ENCODE data around the gene C12orf54.
"Not testable (repeated sequence)": the region's sequence is repeated elsewhere in the genome, so short reads cannot be mapped to it uniquely, and the experiment has no call there.

The C12orf54 gene

DNA sequence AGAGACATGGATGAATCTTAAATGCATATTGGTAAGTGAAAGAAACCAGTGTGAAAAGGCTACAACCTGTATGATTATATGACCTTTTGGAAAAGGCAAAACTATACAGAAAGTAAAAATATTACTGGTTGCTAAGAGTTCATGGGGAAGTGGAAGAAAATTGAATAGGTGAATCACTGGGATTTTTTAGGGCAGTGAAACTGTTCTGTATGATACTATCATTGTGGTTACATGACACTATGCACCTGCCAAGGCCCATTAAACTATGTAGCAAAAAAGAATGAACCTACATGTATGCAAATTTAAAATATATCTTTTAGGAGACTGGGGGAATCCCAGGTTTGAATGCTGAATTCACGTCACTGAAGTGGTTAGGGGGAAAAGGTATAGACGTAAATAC lies 30.6 kb downstream of the C12orf54 start:
- no peak for DNase-seq

DNA sequence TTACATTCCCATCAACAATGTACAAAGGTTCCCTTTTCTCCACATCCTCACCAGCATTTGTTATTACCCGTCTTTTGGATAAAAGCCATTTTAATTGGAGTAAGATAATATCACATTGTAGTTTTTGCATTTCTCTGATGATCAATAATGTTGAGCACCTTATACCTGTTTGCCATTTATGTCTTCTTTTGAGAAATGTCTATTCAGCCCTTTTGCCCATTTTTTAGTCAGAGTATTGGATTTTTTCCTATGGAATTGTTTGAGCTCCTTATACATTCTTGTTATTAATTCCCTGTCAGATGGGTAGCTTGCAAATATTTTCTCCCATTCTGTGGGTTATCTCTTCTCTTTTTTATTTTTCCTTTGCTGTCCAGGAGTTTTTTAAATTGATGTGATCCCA lies 32.4 kb downstream of the C12orf54 start:
- DNase-seq: no peak

- not testable (repeated sequence) for DNase-seq
Observed at GRCh38 chr12:48520381-48520780, 38.1 kb downstream of the C12orf54 start.

DNA sequence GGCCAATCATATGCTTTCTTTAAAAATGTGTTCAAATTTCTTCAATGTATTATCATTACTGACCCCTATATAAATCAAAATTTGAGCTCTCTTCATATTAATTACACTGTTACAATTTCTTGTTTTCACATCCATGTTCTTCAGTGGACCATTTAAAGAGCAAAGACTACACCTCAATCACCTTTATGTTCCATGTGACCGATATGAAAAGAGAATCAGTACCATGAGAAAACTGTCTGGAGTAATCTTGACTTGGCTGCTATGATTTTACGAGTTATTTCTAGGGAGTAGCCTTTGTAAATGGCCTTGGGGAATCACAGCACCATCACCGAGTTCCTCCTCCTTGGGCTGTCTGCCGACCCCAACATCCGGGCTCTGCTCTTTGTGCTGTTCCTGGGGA lies 43.0 kb downstream of the C12orf54 start, which contains the start of gene OR8S1:
OR8S1 (plus strand) TSS at position 301 of the 400 bp plus-strand sequence; CDS start at position 301, 0 bp downstream.
- DNase-seq: no peak

DNA sequence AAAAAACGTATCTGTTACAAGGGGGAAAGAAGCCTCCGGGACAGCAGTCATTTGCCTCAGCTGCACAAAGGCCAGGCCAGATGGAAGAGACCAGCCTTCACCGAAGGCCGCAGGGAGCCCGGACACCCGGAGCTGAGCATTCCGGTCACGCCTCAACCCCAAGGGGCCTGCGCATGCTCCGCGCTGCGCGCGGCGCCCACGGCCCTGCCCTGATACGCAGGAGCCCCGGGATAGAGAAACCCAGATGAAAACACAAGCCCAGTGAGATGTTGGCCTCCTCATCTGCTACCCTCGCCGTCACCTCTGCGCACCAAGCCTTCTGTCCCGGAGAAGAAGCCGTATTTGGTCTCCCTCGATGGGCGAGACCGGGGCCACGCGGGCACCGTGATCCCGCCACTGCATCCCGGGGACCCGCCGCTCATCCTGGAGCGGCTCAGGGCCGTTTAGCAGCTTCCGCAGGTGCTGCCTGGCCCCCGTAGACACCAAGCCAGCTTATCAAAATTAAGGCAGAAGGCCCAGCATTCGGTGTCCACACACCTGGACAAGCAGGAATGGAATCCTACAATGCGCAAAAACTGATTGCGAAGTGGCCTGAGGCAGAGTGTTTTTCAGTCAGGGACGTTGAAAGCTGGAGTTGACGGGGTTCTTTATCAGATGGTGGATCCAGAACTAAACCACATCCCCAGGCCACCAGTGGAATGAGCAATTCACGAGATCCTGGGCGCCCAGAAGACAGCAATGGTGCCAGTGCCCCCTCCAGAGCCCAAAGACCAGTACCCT lies 45.8 kb downstream of the C12orf54 start:
- no peak for DNase-seq

DNA sequence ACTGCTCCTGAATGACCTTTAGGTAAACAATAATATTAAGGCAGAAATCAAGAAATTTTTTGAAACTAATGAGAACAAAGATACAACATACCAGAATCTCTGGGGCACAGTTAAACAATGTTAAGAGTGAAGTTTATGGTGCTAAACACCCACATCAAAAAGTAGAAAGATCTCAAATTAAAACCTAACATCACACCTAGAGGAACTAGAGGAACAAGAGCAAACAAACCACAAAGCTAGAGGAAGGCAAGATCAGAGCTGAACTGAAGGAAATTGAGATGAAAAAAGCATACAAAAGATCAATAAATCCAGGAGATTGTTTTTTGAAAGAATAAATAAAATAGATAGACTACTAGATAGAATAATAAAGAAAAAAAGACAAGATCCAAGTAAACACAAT lies 50.3 kb downstream of the C12orf54 start:
- DNase-seq: no peak

DNA sequence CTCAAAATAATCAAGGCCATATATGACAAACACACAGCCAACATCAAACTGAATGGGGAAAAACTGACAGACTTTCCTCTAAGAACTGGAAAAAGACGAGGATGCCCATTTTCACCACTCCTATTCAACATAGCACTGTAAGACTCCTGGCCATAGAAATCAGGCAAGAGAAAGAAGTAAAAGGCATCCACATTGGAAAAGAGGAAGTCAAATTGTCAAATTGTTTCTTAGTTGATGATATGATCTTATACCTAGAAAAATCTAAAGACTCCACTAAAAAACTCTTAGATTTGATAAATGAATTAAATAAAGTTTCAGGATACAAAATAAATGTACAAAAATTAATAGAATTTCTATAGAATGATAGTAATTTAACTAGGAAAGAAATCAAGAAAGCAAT lies 54.3 kb downstream of the C12orf54 start:
- no peak for DNase-seq

- DNase-seq: peak; percentile 70
Observed at GRCh38 chr12:48542300-48542928, 60.1 kb downstream of the C12orf54 start.

DNA sequence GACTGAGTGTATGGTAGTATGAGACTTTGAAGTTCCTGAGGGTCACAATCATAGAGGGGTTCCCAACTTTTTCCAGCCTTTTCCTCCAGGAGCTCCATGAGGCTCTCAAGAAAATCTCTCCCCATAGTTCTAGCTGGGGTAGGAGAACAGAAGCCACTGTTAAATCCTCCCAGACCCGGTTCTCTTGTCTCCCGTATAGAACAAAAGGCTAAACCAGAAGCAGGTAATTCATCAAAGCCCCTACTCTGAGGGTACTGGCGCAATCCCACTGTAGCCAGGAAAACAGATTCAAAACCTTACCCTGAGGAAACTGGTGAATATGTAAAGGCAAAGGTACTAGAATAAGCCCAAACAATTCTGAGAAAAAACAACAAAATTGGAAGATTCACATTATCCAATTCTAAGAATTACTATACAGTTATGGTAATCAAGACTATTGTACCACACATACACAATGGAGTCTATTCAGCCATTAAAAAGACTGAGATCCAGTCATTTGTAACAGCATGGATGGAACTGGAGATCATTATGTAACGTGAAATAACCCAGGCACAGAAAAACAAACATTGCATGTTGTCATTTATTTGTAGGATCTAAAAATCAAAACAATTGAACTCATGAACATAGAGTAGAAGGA lies 63.7 kb downstream of the C12orf54 start:
- no peak for DNase-seq
